HG03280 (cell line): ENCODE measurements around the gene CD48.
"Not testable (repeated sequence)": the region's sequence is repeated elsewhere in the genome, so short reads cannot be mapped to it uniquely, and the experiment has no call there.

Experiments
- ATAC-seq: cut with Tn5 transposase; IDR thresholded peaks from one replicate; pipeline ENCODE4 v1.9.1; 2021; ENCODE audit warnings: mild to moderate bottlenecking, moderate library complexity; ENCODE audit not compliant: unreplicated experiment

Gene CD48

GRCh38 chr1:160658162-160658813 lies 53.3 kb downstream of the CD48 start:
- ATAC-seq, result no peak

GRCh38 chr1:160657250-160657781 lies 54.3 kb downstream of the CD48 start:
- ATAC-seq, result no peak

- no peak for ATAC-seq
Observed at GRCh38 chr1:160656737-160657136, 54.9 kb downstream of the CD48 start.

GRCh38 chr1:160653620-160654016 lies 58.0 kb downstream of the CD48 start:
- ATAC-seq, result no peak

GRCh38 chr1:160652924-160653619 lies 58.5 kb downstream of the CD48 start:
- ATAC-seq, result no peak

- ATAC-seq, result not testable (repeated sequence)
Observed at GRCh38 chr1:160652065-160652641, 59.5 kb downstream of the CD48 start.

GRCh38 chr1:160651433-160652064 lies 60.1 kb downstream of the CD48 start:
- no peak for ATAC-seq

- ATAC-seq, result no peak
Observed at GRCh38 chr1:160647329-160647720, 64.3 kb downstream of the CD48 start.

GRCh38 chr1:160646711-160647328 lies 64.8 kb downstream of the CD48 start, which contains the start of gene SLAMF1:
SLAMF1 (minus strand) TSS chr1:160647044; CDS start chr1:160646945, 99 bp downstream.
- no peak for ATAC-seq

- no peak for ATAC-seq
Observed at GRCh38 chr1:160646180-160646579, 65.4 kb downstream of the CD48 start.

GRCh38 chr1:160645386-160646130 lies 66.1 kb downstream of the CD48 start:
- ATAC-seq, result no peak

- no peak for ATAC-seq
Observed at GRCh38 chr1:160644399-160644798, 67.2 kb downstream of the CD48 start.

GRCh38 chr1:160643138-160643537 lies 68.5 kb downstream of the CD48 start:
- no peak for ATAC-seq

- ATAC-seq, result no peak
Observed at GRCh38 chr1:160642281-160642644, 69.4 kb downstream of the CD48 start.

GRCh38 chr1:160641323-160642280 lies 70.0 kb downstream of the CD48 start:
- no peak for ATAC-seq

- ATAC-seq, result no peak
Observed at GRCh38 chr1:160640359-160641123, 71.1 kb downstream of the CD48 start.

GRCh38 chr1:160639652-160640051 lies 72.0 kb downstream of the CD48 start:
- ATAC-seq, result no peak

- ATAC-seq, result no peak
Observed at GRCh38 chr1:160638926-160639325, 72.7 kb downstream of the CD48 start.

GRCh38 chr1:160638540-160638857 lies 73.1 kb downstream of the CD48 start:
- ATAC-seq, result no peak
